Measurements from ENCODE around the gene LHFPL6.

LHFPL6 gene

GRCh38 chr13:39311619-39312018 lies 291.4 kb downstream of the LHFPL6 start:
- no peak overlapping the region for H2BK120ac ChIP-seq (ENCODE audit: low read depth, low read length)
- H3K56ac ChIP-seq (ENCODE audit: low read length): no peak overlapping the region
- H3K18ac ChIP-seq (ENCODE audit: low read length): no peak overlapping the region
- no peaks in the 10 kb centered on the region for H3K79me1 ChIP-seq (ENCODE audit: low read length)
- no peak overlapping the region for H3K23ac ChIP-seq (ENCODE audit: low read length)
- H4K5ac ChIP-seq (ENCODE audit: low read length): no peak overlapping the region
- no peak overlapping the region for H4K8ac ChIP-seq (ENCODE audit: low read depth, low read length)
- H3K79me2 ChIP-seq (ENCODE audit: control insufficient read depth, insufficient read depth, low read length): no peaks in the 10 kb centered on the region
- H3K36me3 ChIP-seq (ENCODE audit: control insufficient read depth, insufficient read depth, low read length): no peaks in the 10 kb centered on the region
- no peak overlapping the region for H3K4ac ChIP-seq (ENCODE audit: low read depth, low read length)
- WGBS (ENCODE audit: extremely low coverage, insufficient coverage, low lambda C conversion rate): no CpG with 5 or more reads among the region's 4 CpGs
- H3K27ac ChIP-seq (ENCODE audit: low read depth, low read length): no peak overlapping the region
- no peak overlapping the region for H3K4me3 ChIP-seq (ENCODE audit: low read length)
- no peak overlapping the region for H3K9ac ChIP-seq (ENCODE audit: low read length)
- H2BK15ac ChIP-seq (replicated peaks; ENCODE audit: low read depth): no peak overlapping the region
- no peaks in the 10 kb centered on the region for H3K27me3 ChIP-seq (ENCODE audit: insufficient read depth, low read length, poor library complexity)
- no peak overlapping the region for H3K4me2 ChIP-seq (ENCODE audit: low read length)
- H3K4me1 ChIP-seq (ENCODE audit: control insufficient read depth, low read depth, low read length): no peaks in the 10 kb centered on the region
- H2AK5ac ChIP-seq (ENCODE audit: low read length): no peak overlapping the region
- no peak for DNase-seq
- no peak overlapping the region for H2BK5ac ChIP-seq (ENCODE audit: low read length)

- Histone ChIP-seq H3K79me2 (ENCODE audit: control insufficient read depth, insufficient read depth, low read length) (no peaks in the 10 kb centered on the region), H3K27me3 (ENCODE audit: insufficient read depth, low read length, poor library complexity) (no peaks in the 10 kb centered on the region), H3K56ac (ENCODE audit: low read length) (no peak overlapping the region), H4K8ac (ENCODE audit: low read depth, low read length) (no peak overlapping the region), H3K27ac (ENCODE audit: low read depth, low read length) (no peak overlapping the region), H3K4ac (ENCODE audit: low read depth, low read length) (no peak overlapping the region), H3K23ac (ENCODE audit: low read length) (no peak overlapping the region), H3K4me1 (ENCODE audit: control insufficient read depth, low read depth, low read length) (no peaks in the 10 kb centered on the region), H3K4me2 (ENCODE audit: low read length) (no peak overlapping the region), H3K79me1 (ENCODE audit: low read length) (no peaks in the 10 kb centered on the region), H3K36me3 (ENCODE audit: control insufficient read depth, insufficient read depth, low read length) (no peaks in the 10 kb centered on the region), H4K5ac (ENCODE audit: low read length) (no peak overlapping the region), H2BK5ac (ENCODE audit: low read length) (no peak overlapping the region), H2BK120ac (ENCODE audit: low read depth, low read length) (no peak overlapping the region), H3K4me3 (ENCODE audit: low read length) (no peak overlapping the region), H3K9ac (ENCODE audit: low read length) (no peak overlapping the region), H2AK5ac (ENCODE audit: low read length) (no peak overlapping the region), H3K18ac (ENCODE audit: low read length) (no peak overlapping the region), H2BK15ac (replicated peaks; ENCODE audit: low read depth) (no peak overlapping the region)
- WGBS (ENCODE audit: extremely low coverage, insufficient coverage, low lambda C conversion rate): no CpG with 5 or more reads among the region's 4 CpGs
- DNase-seq: no peak
Observed at GRCh38 chr13:39310961-39311360, 292.0 kb downstream of the LHFPL6 start.

DNA sequence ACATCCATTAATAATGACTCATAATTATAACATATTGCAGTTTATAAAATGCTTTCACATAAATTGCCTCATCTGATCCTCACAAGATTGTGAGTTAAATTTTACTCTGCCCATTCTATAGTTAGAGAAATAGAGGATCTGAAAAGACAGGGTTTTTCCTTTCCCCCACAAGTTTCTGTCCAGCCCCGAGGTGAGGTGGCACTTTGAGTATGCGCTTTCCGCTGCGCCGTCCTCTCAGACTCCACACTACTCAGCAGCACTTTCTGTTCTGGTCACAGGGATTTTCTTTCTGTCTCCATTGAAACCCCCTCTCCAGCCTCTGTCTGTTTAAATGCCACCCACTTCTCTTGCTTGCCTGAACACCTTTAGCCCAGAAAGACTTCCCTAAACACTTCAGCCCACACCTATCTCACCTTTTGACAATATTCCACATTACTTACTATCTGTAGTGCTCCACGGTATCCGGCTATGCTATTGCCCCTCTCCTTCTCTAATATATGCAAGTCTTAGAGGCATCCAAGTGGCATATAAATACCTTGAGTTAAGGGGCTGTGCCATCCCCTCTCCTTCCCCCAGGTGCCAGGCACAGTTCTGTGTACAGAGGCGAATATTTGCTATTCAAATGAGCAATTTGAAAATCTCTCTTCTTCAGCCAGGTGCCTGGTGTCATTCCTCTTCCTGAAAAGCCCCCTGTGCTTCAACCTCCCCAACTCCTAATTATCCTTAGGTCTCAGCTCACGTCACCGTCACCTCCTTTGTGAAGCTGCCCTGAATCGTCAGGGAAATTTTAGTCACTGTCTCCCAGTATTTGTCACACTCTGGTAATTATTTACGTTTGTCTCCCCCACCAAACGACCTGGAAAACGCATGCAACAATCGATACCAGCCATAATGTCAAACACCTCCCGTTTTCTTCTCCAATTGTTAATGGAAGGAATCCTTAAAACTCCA lies 296.1 kb downstream of the LHFPL6 start:
- H3K4me2 ChIP-seq (ENCODE audit: low read length): no peak overlapping the region
- H2BK5ac ChIP-seq (ENCODE audit: low read length): no peak overlapping the region
- H3K27me3 ChIP-seq (ENCODE audit: insufficient read depth, low read length, poor library complexity): no peaks in the 10 kb centered on the region
- DNase-seq: no peak
- no peak overlapping the region for H3K18ac ChIP-seq (ENCODE audit: low read length)
- H4K8ac ChIP-seq (ENCODE audit: low read depth, low read length): no peak overlapping the region
- H2AK5ac ChIP-seq (ENCODE audit: low read length): no peak overlapping the region
- H3K79me2 ChIP-seq (ENCODE audit: control insufficient read depth, insufficient read depth, low read length): no peaks in the 10 kb centered on the region
- H3K27ac ChIP-seq (ENCODE audit: low read depth, low read length): no peak overlapping the region
- H3K79me1 ChIP-seq (ENCODE audit: low read length): no peaks in the 10 kb centered on the region
- no peak overlapping the region for H2BK120ac ChIP-seq (ENCODE audit: low read depth, low read length)
- H3K56ac ChIP-seq (ENCODE audit: low read length): no peak overlapping the region
- H3K4me3 ChIP-seq (ENCODE audit: low read length): no peak overlapping the region
- no peak overlapping the region for H3K23ac ChIP-seq (ENCODE audit: low read length)
- no peak overlapping the region for H2BK15ac ChIP-seq (replicated peaks; ENCODE audit: low read depth)
- H4K5ac ChIP-seq (ENCODE audit: low read length): no peak overlapping the region
- H3K36me3 ChIP-seq (ENCODE audit: control insufficient read depth, insufficient read depth, low read length): no peaks in the 10 kb centered on the region
- WGBS (ENCODE audit: extremely low coverage, insufficient coverage, low lambda C conversion rate): no CpG with 5 or more reads among the region's 16 CpGs
- H3K4ac ChIP-seq (ENCODE audit: low read depth, low read length): no peak overlapping the region
- H3K9ac ChIP-seq (ENCODE audit: low read length): no peak overlapping the region
- H3K4me1 ChIP-seq (ENCODE audit: control insufficient read depth, low read depth, low read length): no peaks in the 10 kb centered on the region

DNA sequence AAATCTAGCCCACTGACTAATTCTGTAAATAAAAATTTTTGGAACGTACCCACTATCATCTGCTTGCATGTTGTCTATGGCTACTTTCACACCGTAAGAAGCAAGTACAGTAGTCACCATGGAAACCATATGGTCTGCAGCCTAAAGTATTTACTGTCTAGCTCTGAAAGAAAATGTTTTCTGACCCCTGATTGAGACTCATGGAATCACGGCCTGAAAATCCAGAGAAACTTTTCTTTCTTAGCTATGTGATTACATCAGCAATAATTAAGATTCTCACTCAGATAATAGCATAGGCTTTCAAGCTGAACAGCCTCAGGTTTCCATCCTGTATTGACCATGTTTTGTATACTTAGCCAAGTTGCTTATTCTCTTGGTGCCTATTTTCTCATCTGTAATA lies 300.2 kb downstream of the LHFPL6 start:
- Histone ChIP-seq H3K23ac (ENCODE audit: low read length) (no peak overlapping the region), H2BK5ac (ENCODE audit: low read length) (no peak overlapping the region), H3K4me3 (ENCODE audit: low read length) (no peak overlapping the region), H3K27me3 (ENCODE audit: insufficient read depth, low read length, poor library complexity) (no peaks in the 10 kb centered on the region), H2BK15ac (replicated peaks; ENCODE audit: low read depth) (no peak overlapping the region), H2AK5ac (ENCODE audit: low read length) (no peak overlapping the region), H3K36me3 (ENCODE audit: control insufficient read depth, insufficient read depth, low read length) (no peaks in the 10 kb centered on the region), H4K5ac (ENCODE audit: low read length) (no peak overlapping the region), H3K4ac (ENCODE audit: low read depth, low read length) (no peak overlapping the region), H3K4me1 (ENCODE audit: control insufficient read depth, low read depth, low read length) (no peaks in the 10 kb centered on the region), H3K18ac (ENCODE audit: low read length) (no peak overlapping the region), H3K27ac (ENCODE audit: low read depth, low read length) (no peak overlapping the region), H4K8ac (ENCODE audit: low read depth, low read length) (peak overlapping the region; percentile 76), H3K9ac (ENCODE audit: low read length) (no peak overlapping the region), H3K4me2 (ENCODE audit: low read length) (no peak overlapping the region), H3K79me1 (ENCODE audit: low read length) (no peaks in the 10 kb centered on the region), H3K79me2 (ENCODE audit: control insufficient read depth, insufficient read depth, low read length) (no peaks in the 10 kb centered on the region), H2BK120ac (ENCODE audit: low read depth, low read length) (no peak overlapping the region), H3K56ac (ENCODE audit: low read length) (no peak overlapping the region)
- WGBS (ENCODE audit: extremely low coverage, insufficient coverage, low lambda C conversion rate): no CpG with 5 or more reads among the region's 3 CpGs
- no peak for DNase-seq

GRCh38 chr13:39298951-39299350 lies 304.0 kb downstream of the LHFPL6 start:
- Histone ChIP-seq H3K18ac (ENCODE audit: low read length) (no peak overlapping the region), H4K5ac (ENCODE audit: low read length) (no peak overlapping the region), H3K4me1 (ENCODE audit: control insufficient read depth, low read depth, low read length) (no peaks in the 10 kb centered on the region), H3K9ac (ENCODE audit: low read length) (no peak overlapping the region), H3K27ac (ENCODE audit: low read depth, low read length) (no peak overlapping the region), H2BK120ac (ENCODE audit: low read depth, low read length) (no peak overlapping the region), H3K79me2 (ENCODE audit: control insufficient read depth, insufficient read depth, low read length) (no peaks in the 10 kb centered on the region), H4K8ac (ENCODE audit: low read depth, low read length) (no peak overlapping the region), H3K4ac (ENCODE audit: low read depth, low read length) (no peak overlapping the region), H3K4me2 (ENCODE audit: low read length) (no peak overlapping the region), H3K36me3 (ENCODE audit: control insufficient read depth, insufficient read depth, low read length) (no peaks in the 10 kb centered on the region), H3K79me1 (ENCODE audit: low read length) (no peaks in the 10 kb centered on the region), H2BK15ac (replicated peaks; ENCODE audit: low read depth) (no peak overlapping the region), H3K23ac (ENCODE audit: low read length) (no peak overlapping the region), H3K56ac (ENCODE audit: low read length) (no peak overlapping the region), H3K27me3 (ENCODE audit: insufficient read depth, low read length, poor library complexity) (no peaks in the 10 kb centered on the region), H2BK5ac (ENCODE audit: low read length) (no peak overlapping the region), H3K4me3 (ENCODE audit: low read length) (no peak overlapping the region), H2AK5ac (ENCODE audit: low read length) (no peak overlapping the region)
- no peak for DNase-seq
